Spleen (tissue), 13 donors: ENCODE results near the gene FANCF. TPM values are rescaled to one million over a fixed set of nuclear protein-coding genes. Genes with fewer than 3 reads are reported as not detected.

Experiments
- DNase-seq: peaks from one replicate; pipeline ENCODE4 v3.0.0-alpha.2; 2020
- H3K27ac ChIP-seq, 8 donors: fragments of 200-600 bp; sonication (generic) in 7 of 8; 1 replicate in 4 of 8; 2 replicates in 4 of 8; pipeline versions ENCODE4 v1.5.0 to v1.8.0; 2016 to 2021; ENCODE audit warnings: inconsistent platforms in 4 of 8, mild to moderate bottlenecking in 4 of 8, moderate library complexity in 1 of 8
- H3K27me3 ChIP-seq, 7 donors: fragments of 200-600 bp; sonication (generic) in 6 of 7; replicated peaks in 1 of 7; 1 replicate in 4 of 7; 2 replicates in 3 of 7; pipeline versions ENCODE4 v1.5.0 to v1.8.0; 2016 to 2021; ENCODE audit warnings: inconsistent platforms in 3 of 7, mild to moderate bottlenecking in 1 of 7
- H3K36me3 ChIP-seq, 6 donors: fragments of 200-600 bp; sonication (generic) in 5 of 6; 1 replicate in 4 of 6; 2 replicates in 2 of 6; pipeline versions ENCODE4 v1.5.0 to v1.8.0; 2016 to 2021; ENCODE audit warnings: inconsistent platforms in 2 of 6
- H3K4me1 ChIP-seq, 6 donors: fragments of 200-600 bp; sonication (generic) in 5 of 6; 1 replicate in 3 of 6; 2 replicates in 3 of 6; pipeline versions ENCODE4 v1.5.0 to v1.8.0; 2016 to 2021; ENCODE audit warnings: inconsistent platforms in 3 of 6
- H3K4me3 ChIP-seq, 8 donors: fragments of 200-600 bp; sonication (generic) in 7 of 8; 1 replicate in 4 of 8; 2 replicates in 4 of 8; pipeline versions ENCODE4 v1.5.0 to v1.8.0; 2016 to 2021; ENCODE audit warnings: inconsistent platforms in 4 of 8, mild to moderate bottlenecking in 4 of 8, moderate library complexity in 2 of 8
- H3K9me3 ChIP-seq, 8 donors: fragments of 200-600 bp; sonication (generic) in 7 of 8; 1 replicate in 4 of 8; 2 replicates in 4 of 8; pipeline versions ENCODE4 v1.5.0 to v1.8.0; 2016 to 2021; ENCODE audit warnings: inconsistent platforms in 4 of 8
- CTCF ChIP-seq, 11 experiments: fragments of 200-600 bp in 7 of 11; fragments of 450-650 bp in 4 of 11; sonication (generic) in 4 of 11; IDR thresholded peaks in 8 of 11; conservative IDR thresholded peaks in 3 of 11; 1 replicate in 7 of 11; 2 replicates in 4 of 11; pipeline versions ENCODE4 v1.4.0 to v1.8.0; 2016 to 2021; ENCODE audit warnings: antibody characterized with exemption in 11 of 11, inconsistent platforms in 4 of 11, mild to moderate bottlenecking in 1 of 11
- POLR2A ChIP-seq, 3 donors: fragments of 450-650 bp; IDR thresholded peaks; one replicate each; pipeline ENCODE4 v1.5.1; 2017; ENCODE audit warnings: antibody characterized with exemption in 3 of 3, mild to moderate bottlenecking in 1 of 3
- POLR2AphosphoS5 ChIP-seq, 3 donors: sonication (generic); formaldehyde crosslinking; IDR thresholded peaks; one replicate each; pipeline ENCODE4 v1.5.1; 2017; ENCODE audit warnings: antibody characterized with exemption in 3 of 3
- WGBS, 5 donors: extraction: QIAGEN DNeasy Blood & Tissue Kit in 3 of 5; methylation state at CpG; one replicate each; pipeline versions ENCODE4 v1.1.5 to v1.1.7; 2013 to 2018; 5-methylcytosine and 5-hydroxymethylcytosine counted together
- intact Hi-C: fragments of 100-400 bp; cut with DNase I; formaldehyde crosslinking; loops from one replicate; pipeline ENCODE4 v1.15.0; 2023; ENCODE audit warnings: low total_unique reads
- long read RNA-seq, 2 donors: transcript quantifications; one replicate each; lab custom pipeline, GENCODE V29; 2026
- polyA plus RNA-seq, 3 donors: library from polyadenylated mRNA; stranded (reverse); fragments of 200-250 nt; gene quantifications; one replicate each; pipeline ENCODE4 v1.2.1, GENCODE V29; 2013
- total RNA-seq, 7 donors: library from RNA; depleted of rRNA in 3 of 7; stranded (reverse); fragments of >200 nt in 3 of 7; fragmentation: NEBNext Ultra II Directional in 4 of 7; extraction: Animal tissue kit (Norgen Biotek cat#: 25700) in 4 of 7; gene quantifications; one replicate each; pipeline versions ENCODE4 v1.1.0 to v1.2.1, GENCODE V29; 2016 to 2021
- donor health status: healthy with polysubstance abuse.
- donor health status: DM: no; HTN: no; CAD: no; lungs with moderate emphysema.
- donor health status: DM: no; HTN: no; CAD: no.
- donor health status: Bipolar disorder and iron deficiency.
- donor health status: healthy.
- donor health status: DM: no; HTN: no; CAD: no.
- donor health status: DM: yes; HTN: yes; CAD: no.

The FANCF gene
- total RNA-seq (10 to 100 TPM; 12.2 to 15.7 (median 13.2) TPM), polyA plus RNA-seq (10 to 100 TPM; 12.2 to 14.3 (median 13.6) TPM)
- long read RNA-seq, donor 1, transcript FANCF-201 (1 exons, 2,952 nt): major isoform, 14 of 14 reads
- long read RNA-seq, donor 1, partial matches to known transcripts: 0 of 14 reads
- long read RNA-seq, donor 1, other reads (novel, unspliced or antisense): 0 of 14 reads
- long read RNA-seq, donor 2, transcript FANCF-201 (1 exons, 2,952 nt): major isoform, 12 of 12 reads
- long read RNA-seq, donor 2, partial matches to known transcripts: 0 of 12 reads
- long read RNA-seq, donor 2, other reads (novel, unspliced or antisense): 0 of 12 reads

- intact Hi-C loops: no loop called here
- peaks cover 12 to 51% (median 34%) of the 10 kb centered on the region in 6 donors for H3K4me1 ChIP-seq
- no peaks in the 10 kb centered on the region for H3K27me3 ChIP-seq
- 0 to 1% (median 1%) methylated on average over 36 to 55 of the region's 55 CpGs for WGBS, 5 donors
- no peaks in the 10 kb centered on the region for H3K9me3 ChIP-seq
- peak within 1 kb of the TSS; percentile 85 to 97 (median 90) for H3K27ac ChIP-seq
- DNase-seq: peak; percentile 95
- no peak for TF ChIP-seq CTCF (IDR thresholded peaks at IDR 0.05 in 8 of 11, conservative IDR thresholded peaks at IDR 0.05 in 3 of 11)
- TF ChIP-seq POLR2A (IDR thresholded peaks at IDR 0.05): no peak
- TF ChIP-seq POLR2AphosphoS5 (IDR thresholded peaks at IDR 0.05): peak; percentile 87 to 93 (median 92)
- peak within 1 kb of the TSS; percentile 82 to 99 (median 94) for H3K4me3 ChIP-seq
- no peaks in the 10 kb centered on the region for H3K36me3 ChIP-seq
These were observed at the start of gene FANCF for GRCh38 chr11:22625448-22626287. Gene FANCF, minus strand, starts transcription at chr11:22625823. Its CDS starts 13 bp downstream, at chr11:22625810.

- no peak for DNase-seq
- 90 to 93% (median 91%) methylated on average over 4 of the region's 4 CpGs for WGBS, 5 donors
- H3K27ac ChIP-seq: no peak overlapping the region
- peaks cover 0 to 4% (median 0%) of the 10 kb centered on the region in 7 donors for H3K27me3 ChIP-seq
- H3K4me1 ChIP-seq: no peaks in the 10 kb centered on the region
- no peaks in the 10 kb centered on the region for H3K36me3 ChIP-seq
- no peak overlapping the region for H3K4me3 ChIP-seq
- H3K9me3 ChIP-seq: no peaks in the 10 kb centered on the region
- no peak for TF ChIP-seq POLR2AphosphoS5 (IDR thresholded peaks at IDR 0.05)
- TF ChIP-seq POLR2A (IDR thresholded peaks at IDR 0.05): no peak
- no peak for TF ChIP-seq CTCF (IDR thresholded peaks at IDR 0.05 in 8 of 11, conservative IDR thresholded peaks at IDR 0.05 in 3 of 11)
- intact Hi-C loops: no loop called here
These were observed 49.1 kb upstream of the FANCF start for GRCh38 chr11:22674470-22675439.

- intact Hi-C loops: no loop called here
- Histone ChIP-seq H3K4me1 (peaks cover under 1 to 5% (median 3%) of the 10 kb centered on the region in 6 donors), H3K27ac (no peak overlapping the region), H3K36me3 (no peaks in the 10 kb centered on the region), H3K27me3 (peaks cover 0 to 28% (median 7%) of the 10 kb centered on the region in 7 donors), H3K9me3 (no peaks in the 10 kb centered on the region), H3K4me3 (no peak overlapping the region)
- TF ChIP-seq POLR2AphosphoS5 (IDR thresholded peaks at IDR 0.05) (no peak), CTCF (IDR thresholded peaks at IDR 0.05 in 8 of 11, conservative IDR thresholded peaks at IDR 0.05 in 3 of 11) (no peak), POLR2A (IDR thresholded peaks at IDR 0.05) (no peak)
- 54 to 91% (median 78%) methylated on average over 2 of the region's 2 CpGs for WGBS, 5 donors
- DNase-seq: no peak
These were observed 46.1 kb upstream of the FANCF start for GRCh38 chr11:22671751-22672150.
